HG02642 (cell line): ENCODE measurements around the gene CLIC5.

Experiments used
- ATAC-seq: cut with Tn5 transposase; IDR thresholded peaks from one replicate; pipeline ENCODE4 v1.9.1; 2021; ENCODE audit warnings: mild to moderate bottlenecking; ENCODE audit not compliant: unreplicated experiment, poor library complexity

Gene CLIC5

GRCh38 chr6:46000905-46001304 lies 14.8 kb downstream of the CLIC5 start:
- ATAC-seq, result no peak

GRCh38 chr6:45998524-45998923 lies 17.1 kb downstream of the CLIC5 start:
- ATAC-seq, result no peak

GRCh38 chr6:45997875-45998506 lies 17.7 kb downstream of the CLIC5 start:
- no peak for ATAC-seq

- no peak for ATAC-seq
These were observed 24.5 kb downstream of the CLIC5 start for GRCh38 chr6:45991189-45991588.

GRCh38 chr6:45990162-45990561 lies 25.5 kb downstream of the CLIC5 start:
- no peak for ATAC-seq

GRCh38 chr6:45988635-45989034 lies 27.0 kb downstream of the CLIC5 start:
- no peak for ATAC-seq

GRCh38 chr6:45987856-45988255 lies 27.8 kb downstream of the CLIC5 start:
- ATAC-seq, result no peak

GRCh38 chr6:45986746-45987274 lies 28.9 kb downstream of the CLIC5 start:
- ATAC-seq, result no peak

- ATAC-seq, result no peak
These were observed 30.8 kb downstream of the CLIC5 start for GRCh38 chr6:45984788-45985425.

GRCh38 chr6:45984347-45984746 lies 31.3 kb downstream of the CLIC5 start:
- ATAC-seq, result no peak

- no peak for ATAC-seq
These were observed 32.6 kb downstream of the CLIC5 start for GRCh38 chr6:45983062-45983461.

GRCh38 chr6:45982280-45983036 lies 33.2 kb downstream of the CLIC5 start:
- no peak for ATAC-seq

- no peak for ATAC-seq
These were observed 34.6 kb downstream of the CLIC5 start for GRCh38 chr6:45981046-45981445.

- ATAC-seq, result no peak
These were observed 36.3 kb downstream of the CLIC5 start for GRCh38 chr6:45979311-45979710.

- no peak for ATAC-seq
These were observed 41.1 kb downstream of the CLIC5 start for GRCh38 chr6:45974596-45974995.

GRCh38 chr6:45972795-45973503 lies 42.7 kb downstream of the CLIC5 start:
- ATAC-seq, result no peak

- no peak for ATAC-seq
These were observed 44.4 kb downstream of the CLIC5 start for GRCh38 chr6:45971287-45971686.

GRCh38 chr6:45970326-45970725 lies 45.3 kb downstream of the CLIC5 start:
- no peak for ATAC-seq

GRCh38 chr6:45969883-45970282 lies 45.8 kb downstream of the CLIC5 start:
- ATAC-seq, result no peak

GRCh38 chr6:45969026-45969425 lies 46.6 kb downstream of the CLIC5 start:
- ATAC-seq, result no peak

GRCh38 chr6:45967363-45967762 lies 48.3 kb downstream of the CLIC5 start:
- no peak for ATAC-seq
